ENCODE measurements around the gene HAUS3. TPM values are rescaled to one million over a fixed set of nuclear protein-coding genes. Genes with fewer than 3 reads are reported as not detected.

The HAUS3 gene, protein sequence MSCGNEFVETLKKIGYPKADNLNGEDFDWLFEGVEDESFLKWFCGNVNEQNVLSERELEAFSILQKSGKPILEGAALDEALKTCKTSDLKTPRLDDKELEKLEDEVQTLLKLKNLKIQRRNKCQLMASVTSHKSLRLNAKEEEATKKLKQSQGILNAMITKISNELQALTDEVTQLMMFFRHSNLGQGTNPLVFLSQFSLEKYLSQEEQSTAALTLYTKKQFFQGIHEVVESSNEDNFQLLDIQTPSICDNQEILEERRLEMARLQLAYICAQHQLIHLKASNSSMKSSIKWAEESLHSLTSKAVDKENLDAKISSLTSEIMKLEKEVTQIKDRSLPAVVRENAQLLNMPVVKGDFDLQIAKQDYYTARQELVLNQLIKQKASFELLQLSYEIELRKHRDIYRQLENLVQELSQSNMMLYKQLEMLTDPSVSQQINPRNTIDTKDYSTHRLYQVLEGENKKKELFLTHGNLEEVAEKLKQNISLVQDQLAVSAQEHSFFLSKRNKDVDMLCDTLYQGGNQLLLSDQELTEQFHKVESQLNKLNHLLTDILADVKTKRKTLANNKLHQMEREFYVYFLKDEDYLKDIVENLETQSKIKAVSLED
- polyA plus RNA-seq (2013, experiment 1 of 2), result 11.4 TPM
- polyA plus RNA-seq (2013, experiment 2 of 2), result 12.2 TPM

- Histone ChIP-seq H3K9ac (ENCODE audit: low read depth, low read length, poor library complexity) (peak within 1 kb of the TSS; percentile 96), H4K8ac (ENCODE audit: low read depth, low read length) (no peak within 1 kb of the TSS), H4K91ac (ENCODE audit: low read depth, low read length, poor library complexity) (no peak within 1 kb of the TSS), H2BK15ac (ENCODE audit: low read length) (no peak within 1 kb of the TSS), H2AFZ (ENCODE audit: low read length) (peak within 1 kb of the TSS; percentile 95), H3K18ac (ENCODE audit: low read length) (peak within 1 kb of the TSS; percentile 86), H3K23ac (ENCODE audit: low read depth, low read length, poor library complexity) (peak within 1 kb of the TSS; percentile 50), H2BK5ac (ENCODE audit: low read length) (no peak within 1 kb of the TSS), H3K27me3 (ENCODE audit: control insufficient read depth in 3 of 3, insufficient read depth in 3 of 3, low read depth in 1 of 3, low read length in 3 of 3) (no peaks in the 10 kb centered on the region), H2AK5ac (ENCODE audit: low read depth, low read length) (no peak within 1 kb of the TSS), H2BK12ac (ENCODE audit: low read length) (no peak within 1 kb of the TSS), H2BK120ac (ENCODE audit: low read depth, low read length) (no peak within 1 kb of the TSS), H3K27ac (replicated peaks; ENCODE audit: low read length) (peak within 1 kb of the TSS; percentile 42), H3K14ac (ENCODE audit: low read length) (peak within 1 kb of the TSS; percentile 85), H3K4ac (ENCODE audit: low read length) (no peak within 1 kb of the TSS), H3K4me2 (ENCODE audit: insufficient read depth, low read length, poor library complexity, severe bottlenecking) (peak within 1 kb of the TSS; percentile 85), H3K4me1 (ENCODE audit: control insufficient read depth in 2 of 2, insufficient read depth in 1 of 2, low read depth in 1 of 2, low read length in 2 of 2) (peaks cover 1 to 19% of the 10 kb centered on the region in 2 donors), H3K36me3 (replicated peaks in 1 of 2; ENCODE audit: control insufficient read depth in 2 of 2, insufficient read depth in 2 of 2, low read length in 2 of 2) (peaks cover 2 to 35% of the 10 kb centered on the region in 2 donors), H3K4me3 (ENCODE audit: low read length in 2 of 2) (peak within 1 kb of the TSS; percentile 88 to 98), H3K9me3 (replicated peaks in 1 of 2; ENCODE audit: control insufficient read depth in 2 of 2, insufficient read depth in 1 of 2, low read depth in 1 of 2, low read length in 2 of 2) (peaks cover 0 to 3% of the 10 kb centered on the region in 2 donors), H3K79me1 (ENCODE audit: low read depth, low read length) (peaks cover 4% of the 10 kb centered on the region)
- DNase-seq (ENCODE audit: low spot score), result peak; percentile 97
- no CpG with 5 or more reads among the region's 88 CpGs for WGBS, 2 donors (ENCODE audit: extremely low coverage in 2 of 2, insufficient read length in 2 of 2, insufficient replicate concordance in 1 of 2)
Observed at GRCh38 chr4:2241410-2242353, at the start of gene HAUS3, which contains the start of gene POLN. Gene HAUS3, minus strand, starts transcription at chr4:2242121. Its CDS starts 1,175 bp downstream, at chr4:2240946. Gene POLN, minus strand, starts transcription at chr4:2242121. Its CDS starts 12,890 bp downstream, at chr4:2229231.

GRCh38 chr4:2290974-2291704 is 49.2 kb upstream of the HAUS3 start:
- Histone ChIP-seq H3K18ac (ENCODE audit: low read length) (peak overlapping the region; percentile 94), H2AFZ (ENCODE audit: low read length) (peak overlapping the region; percentile 17)
- WGBS, 2 donors (ENCODE audit: extremely low coverage in 2 of 2, insufficient read length in 2 of 2, insufficient replicate concordance in 1 of 2), result no CpG with 5 or more reads among the region's 24 CpGs

GRCh38 chr4:2290488-2290887 is 48.6 kb upstream of the HAUS3 start:
- Histone ChIP-seq H2BK15ac (ENCODE audit: low read length) (peak overlapping the region; percentile 88), H3K4me2 (ENCODE audit: insufficient read depth, low read length, poor library complexity, severe bottlenecking) (no peak overlapping the region), H3K4me3 (ENCODE audit: low read length in 2 of 2) (no peak overlapping the region), H2BK12ac (ENCODE audit: low read length) (no peak overlapping the region), H3K9ac (ENCODE audit: low read depth, low read length, poor library complexity) (no peak overlapping the region), H3K4me1 (ENCODE audit: control insufficient read depth in 2 of 2, insufficient read depth in 1 of 2, low read depth in 1 of 2, low read length in 2 of 2) (peaks cover 0 to 21% of the 10 kb centered on the region in 2 donors), H3K9me3 (replicated peaks in 1 of 2; ENCODE audit: control insufficient read depth in 2 of 2, insufficient read depth in 1 of 2, low read depth in 1 of 2, low read length in 2 of 2) (no peaks in the 10 kb centered on the region), H3K14ac (ENCODE audit: low read length) (no peak overlapping the region), H3K27me3 (ENCODE audit: control insufficient read depth in 3 of 3, insufficient read depth in 3 of 3, low read depth in 1 of 3, low read length in 3 of 3) (peaks cover 0 to 26% (median 0%) of the 10 kb centered on the region in 3 experiments), H3K18ac (ENCODE audit: low read length) (peak overlapping the region; percentile 83), H2BK5ac (ENCODE audit: low read length) (no peak overlapping the region), H4K91ac (ENCODE audit: low read depth, low read length, poor library complexity) (no peak overlapping the region), H2AK5ac (ENCODE audit: low read depth, low read length) (peak overlapping the region; percentile 91), H4K8ac (ENCODE audit: low read depth, low read length) (peak overlapping the region; percentile 65), H2AFZ (ENCODE audit: low read length) (no peak overlapping the region), H3K79me1 (ENCODE audit: low read depth, low read length) (peaks cover 4% of the 10 kb centered on the region), H3K23ac (ENCODE audit: low read depth, low read length, poor library complexity) (no peak overlapping the region), H3K36me3 (replicated peaks in 1 of 2; ENCODE audit: control insufficient read depth in 2 of 2, insufficient read depth in 2 of 2, low read length in 2 of 2) (no peaks in the 10 kb centered on the region), H2BK120ac (ENCODE audit: low read depth, low read length) (no peak overlapping the region), H3K27ac (replicated peaks; ENCODE audit: low read length) (no peak overlapping the region), H3K4ac (ENCODE audit: low read length) (no peak overlapping the region)
- DNase-seq (ENCODE audit: low spot score), result no peak
- WGBS, 2 donors (ENCODE audit: extremely low coverage in 2 of 2, insufficient read length in 2 of 2, insufficient replicate concordance in 1 of 2), result no CpG with 5 or more reads among the region's 9 CpGs

More at GRCh38 chr4:2290974-2291704, 49.2 kb upstream of the HAUS3 start:
- Histone ChIP-seq H2AK5ac (ENCODE audit: low read depth, low read length) (peak overlapping the region; percentile 91), H2BK120ac (ENCODE audit: low read depth, low read length) (no peak overlapping the region), H3K9ac (ENCODE audit: low read depth, low read length, poor library complexity) (no peak overlapping the region), H2BK12ac (ENCODE audit: low read length) (peak overlapping the region; percentile 73), H2BK5ac (ENCODE audit: low read length) (peak overlapping the region; percentile 93), H3K27ac (replicated peaks; ENCODE audit: low read length) (no peak overlapping the region), H3K27me3 (ENCODE audit: control insufficient read depth in 3 of 3, insufficient read depth in 3 of 3, low read depth in 1 of 3, low read length in 3 of 3) (peaks cover 0 to 29% (median 0%) of the 10 kb centered on the region in 3 experiments), H3K4me2 (ENCODE audit: insufficient read depth, low read length, poor library complexity, severe bottlenecking) (no peak overlapping the region), H3K9me3 (replicated peaks in 1 of 2; ENCODE audit: control insufficient read depth in 2 of 2, insufficient read depth in 1 of 2, low read depth in 1 of 2, low read length in 2 of 2) (no peaks in the 10 kb centered on the region), H3K23ac (ENCODE audit: low read depth, low read length, poor library complexity) (peak overlapping the region; percentile 85), H2BK15ac (ENCODE audit: low read length) (peak overlapping the region; percentile 97), H3K4me1 (ENCODE audit: control insufficient read depth in 2 of 2, insufficient read depth in 1 of 2, low read depth in 1 of 2, low read length in 2 of 2) (peaks cover 0 to 14% of the 10 kb centered on the region in 2 donors), H3K14ac (ENCODE audit: low read length) (no peak overlapping the region), H3K36me3 (replicated peaks in 1 of 2; ENCODE audit: control insufficient read depth in 2 of 2, insufficient read depth in 2 of 2, low read length in 2 of 2) (no peaks in the 10 kb centered on the region), H3K4ac (ENCODE audit: low read length) (no peak overlapping the region), H4K91ac (ENCODE audit: low read depth, low read length, poor library complexity) (no peak overlapping the region), H4K8ac (ENCODE audit: low read depth, low read length) (peak overlapping the region; percentile 17), H3K4me3 (ENCODE audit: low read length in 2 of 2) (no peak overlapping the region), H3K79me1 (ENCODE audit: low read depth, low read length) (peaks cover 4% of the 10 kb centered on the region)
- no peak for DNase-seq (ENCODE audit: low spot score)

Measured in neuronal stem cell (in vitro differentiated cells).